Measurements from ENCODE around the gene DNMT3A. TPM values are rescaled to one million over a fixed set of nuclear protein-coding genes. Genes with fewer than 3 reads are reported as not detected.

The DNMT3A gene
- total RNA-seq, 1 experiment from 2014 or later: 215 TPM

- Histone ChIP-seq H2BK5ac (ENCODE audit: insufficient read length, low read length) (no peak overlapping the region), H3K4ac (ENCODE audit: low read depth, low read length) (no peak overlapping the region), H3T11ph (ENCODE audit: low read length) (no peak overlapping the region), H4K20me1 (ENCODE audit: control insufficient read depth, insufficient read depth, insufficient read length) (no peaks in the 10 kb centered on the region), H3K9me3 (ENCODE audit: control insufficient read depth, low read depth, low read length) (no peaks in the 10 kb centered on the region), H2BK120ac (ENCODE audit: low read depth, low read length, poor library complexity, severe bottlenecking) (no peak overlapping the region), H4K5ac (ENCODE audit: insufficient read length, low read depth, low read length) (no peak overlapping the region), H2BK20ac (ENCODE audit: low read depth, low read length, poor library complexity, severe bottlenecking) (no peak overlapping the region), H3K56ac (ENCODE audit: insufficient read length, low read depth, low read length) (no peak overlapping the region), H3K23ac (ENCODE audit: insufficient read length, low read depth, low read length) (no peak overlapping the region), H4K8ac (replicated peaks; ENCODE audit: insufficient read length, low read depth, low read length) (no peak overlapping the region), H3K27ac (ENCODE audit: insufficient read length, low read depth, low read length) (no peak overlapping the region), H3K9ac (ENCODE audit: extremely low read depth, insufficient read length, low read length) (no peak overlapping the region), H4K91ac (ENCODE audit: insufficient read length, low read depth, low read length) (no peak overlapping the region), H3K4me2 (ENCODE audit: insufficient read depth, insufficient read length, low read length) (peak overlapping the region; percentile 33), H2BK15ac (ENCODE audit: low read depth, low read length) (no peak overlapping the region), H3K18ac (ENCODE audit: insufficient read length, low read depth, low read length) (no peak overlapping the region), H3K14ac (ENCODE audit: insufficient read depth, low read length) (no peak overlapping the region), H2AFZ (ENCODE audit: low read length) (no peak overlapping the region), H3K79me1 (ENCODE audit: insufficient read depth, low read depth, low read length, poor library complexity, severe bottlenecking) (no peaks in the 10 kb centered on the region), H3K23me2 (ENCODE audit: insufficient read length, low read depth, low read length, poor library complexity, severe bottlenecking) (no peaks in the 10 kb centered on the region), H3K4me1 (ENCODE audit: insufficient read depth, low read length) (no peaks in the 10 kb centered on the region), H3K27me3 (ENCODE audit: insufficient read depth, low read length) (no peaks in the 10 kb centered on the region), H2AK5ac (ENCODE audit: insufficient read length, low read length) (no peak overlapping the region), H2BK12ac (ENCODE audit: insufficient read length, low read depth, low read length) (no peak overlapping the region), H3K79me2 (ENCODE audit: insufficient read depth, low read length) (no peaks in the 10 kb centered on the region)
- peaks cover 4 to 11% of the 10 kb centered on the region in 2 experiments; a peak in 3 of 4 replicates for H3K4me1 Mint-ChIP-seq
- TF ChIP-seq CTCF (conservative IDR thresholded peaks at IDR 0.05): no peak
- no CpG with 5 or more reads among the region's 71 CpGs for WGBS (ENCODE audit: extremely low coverage, insufficient read length, low lambda C conversion rate)
- H3K27ac Mint-ChIP-seq: peak overlapping the region in 2 of 3 experiments; percentile 47 to 76; a peak in 4 of 7 replicates
- no peaks in the 10 kb centered on the region; the same call in none of the 2 replicates for H3K27me3 Mint-ChIP-seq (ENCODE audit: low read depth)
- H3K9me3 Mint-ChIP-seq: no peaks in the 10 kb centered on the region
- peak overlapping the region; percentile 79 for H3K4me3 Mint-ChIP-seq
- peak; percentile 91 for DNase-seq
- H3K36me3 Mint-ChIP-seq (ENCODE audit: insufficient read depth in 1 of 3, low read depth in 3 of 3): no peaks in the 10 kb centered on the region
Measured at GRCh38 chr2:25215948-25216679, 125.6 kb downstream of the DNMT3A start.

Data from H9 (cell line).